Measurements from ENCODE around the gene C3orf18.

DNA sequence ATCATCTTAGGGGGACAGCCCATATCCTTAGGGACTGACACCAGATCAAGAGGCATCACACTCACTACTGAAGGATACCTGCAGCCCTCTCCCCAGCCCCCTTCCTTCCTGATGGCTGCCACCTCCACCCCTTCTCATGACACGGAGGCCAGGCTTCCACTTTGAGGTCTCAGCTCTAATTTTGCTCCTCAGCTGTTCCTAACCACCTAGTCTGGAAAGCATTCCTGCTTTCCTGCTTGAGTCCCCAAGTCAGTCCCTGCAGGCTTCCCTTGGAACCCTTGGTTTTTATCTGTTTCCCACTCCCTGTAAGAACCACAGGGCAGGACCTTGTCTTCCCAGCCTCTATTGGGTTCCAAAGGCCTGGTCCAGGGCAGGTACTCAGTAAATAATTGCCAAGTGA is 3.2 kb downstream of the C3orf18 start:
- TF ChIP-seq POLR2AphosphoS5 (IDR thresholded peaks at IDR 0.05; ENCODE audit: insufficient read depth in 1 of 2, low read depth in 1 of 2) (no peak), POLR2A (IDR thresholded peaks at IDR 0.05) (no peak)
- TF ChIP-seq, protein P1, sequence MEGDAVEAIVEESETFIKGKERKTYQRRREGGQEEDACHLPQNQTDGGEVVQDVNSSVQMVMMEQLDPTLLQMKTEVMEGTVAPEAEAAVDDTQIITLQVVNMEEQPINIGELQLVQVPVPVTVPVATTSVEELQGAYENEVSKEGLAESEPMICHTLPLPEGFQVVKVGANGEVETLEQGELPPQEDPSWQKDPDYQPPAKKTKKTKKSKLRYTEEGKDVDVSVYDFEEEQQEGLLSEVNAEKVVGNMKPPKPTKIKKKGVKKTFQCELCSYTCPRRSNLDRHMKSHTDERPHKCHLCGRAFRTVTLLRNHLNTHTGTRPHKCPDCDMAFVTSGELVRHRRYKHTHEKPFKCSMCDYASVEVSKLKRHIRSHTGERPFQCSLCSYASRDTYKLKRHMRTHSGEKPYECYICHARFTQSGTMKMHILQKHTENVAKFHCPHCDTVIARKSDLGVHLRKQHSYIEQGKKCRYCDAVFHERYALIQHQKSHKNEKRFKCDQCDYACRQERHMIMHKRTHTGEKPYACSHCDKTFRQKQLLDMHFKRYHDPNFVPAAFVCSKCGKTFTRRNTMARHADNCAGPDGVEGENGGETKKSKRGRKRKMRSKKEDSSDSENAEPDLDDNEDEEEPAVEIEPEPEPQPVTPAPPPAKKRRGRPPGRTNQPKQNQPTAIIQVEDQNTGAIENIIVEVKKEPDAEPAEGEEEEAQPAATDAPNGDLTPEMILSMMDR (IDR thresholded peaks at IDR 0.05) = no peak

Measured in vagina (tissue), 2 donors.